ENCODE results near the gene BCAS3.

Gene BCAS3

GRCh38 chr17:60857556-60858080, 180.0 kb downstream of the BCAS3 start:
- Histone ChIP-seq H3F3A (ENCODE audit: control insufficient read depth, insufficient read depth) (no peaks in the 10 kb centered on the region), H4K20me1 (ENCODE audit: control insufficient read depth, insufficient read depth, low read depth, low read length) (no peaks in the 10 kb centered on the region), H3K79me2 (ENCODE audit: control insufficient read depth, low read length) (no peaks in the 10 kb centered on the region), H3K4me1 (ENCODE audit: control insufficient read depth, low read length) (no peaks in the 10 kb centered on the region), H3K27ac (ENCODE audit: low read depth, low read length) (no peak overlapping the region), H3K4me3 (ENCODE audit: low read length) (no peak overlapping the region), H3K4me2 (ENCODE audit: low read length) (no peak overlapping the region), H3K36me3 (ENCODE audit: control insufficient read depth, low read length) (no peaks in the 10 kb centered on the region), H3K27me3 (ENCODE audit: control insufficient read depth, low read length) (no peaks in the 10 kb centered on the region), H3K9me2 (replicated peaks; ENCODE audit: control insufficient read depth, low read length) (no peaks in the 10 kb centered on the region), H3K9me3 (ENCODE audit: control insufficient read depth, insufficient read depth, low read length) (no peaks in the 10 kb centered on the region)
- no peak for TF ChIP-seq CTCF (IDR thresholded peaks at IDR 0.05; ENCODE audit: low read depth, low read length, poor library complexity, severe bottlenecking)
- TF ChIP-seq EZH2phosphoT487 (IDR thresholded peaks at IDR 0.05; ENCODE audit: borderline replicate concordance, low read length) = no peak

GRCh38 chr17:60862482-60862881, 184.8 kb downstream of the BCAS3 start:
- no peaks in the 10 kb centered on the region for H3K79me2 ChIP-seq (ENCODE audit: control insufficient read depth, low read length)
- no peaks in the 10 kb centered on the region for H3K36me3 ChIP-seq (ENCODE audit: control insufficient read depth, low read length)
- 0 out of 2 replicates have a peak, but pooled peaks cover 5% of the 10 kb centered on the region for H3K4me1 ChIP-seq (ENCODE audit: control insufficient read depth, low read length)
- H3F3A ChIP-seq (ENCODE audit: control insufficient read depth, insufficient read depth) = no peaks in the 10 kb centered on the region
- no peaks in the 10 kb centered on the region for H3K9me2 ChIP-seq (replicated peaks; ENCODE audit: control insufficient read depth, low read length)
- peaks cover 4% of the 10 kb centered on the region for H3K27me3 ChIP-seq (ENCODE audit: control insufficient read depth, low read length)
- H3K4me2 ChIP-seq (ENCODE audit: low read length) = no peak overlapping the region
- no peaks in the 10 kb centered on the region for H4K20me1 ChIP-seq (ENCODE audit: control insufficient read depth, insufficient read depth, low read depth, low read length)
- H3K4me3 ChIP-seq (ENCODE audit: low read length) = no peak overlapping the region
- H3K9me3 ChIP-seq (ENCODE audit: control insufficient read depth, insufficient read depth, low read length) = no peaks in the 10 kb centered on the region
- H3K27ac ChIP-seq (ENCODE audit: low read depth, low read length) = no peak overlapping the region
- no peak for TF ChIP-seq CTCF (IDR thresholded peaks at IDR 0.05; ENCODE audit: low read depth, low read length, poor library complexity, severe bottlenecking)
- TF ChIP-seq EZH2phosphoT487 (IDR thresholded peaks at IDR 0.05; ENCODE audit: borderline replicate concordance, low read length) = no peak

GRCh38 chr17:60863892-60864707, 186.4 kb downstream of the BCAS3 start:
- no peaks in the 10 kb centered on the region for H3K36me3 ChIP-seq (ENCODE audit: control insufficient read depth, low read length)
- peaks cover 4% of the 10 kb centered on the region for H3K27me3 ChIP-seq (ENCODE audit: control insufficient read depth, low read length)
- H3K9me3 ChIP-seq (ENCODE audit: control insufficient read depth, insufficient read depth, low read length) = no peaks in the 10 kb centered on the region
- no peak overlapping the region for H3K4me2 ChIP-seq (ENCODE audit: low read length)
- H3K9me2 ChIP-seq (replicated peaks; ENCODE audit: control insufficient read depth, low read length) = no peaks in the 10 kb centered on the region
- H3K4me1 ChIP-seq (ENCODE audit: control insufficient read depth, low read length) = 0 out of 2 replicates have a peak, but pooled peaks cover 5% of the 10 kb centered on the region
- no peak overlapping the region for H3K27ac ChIP-seq (ENCODE audit: low read depth, low read length)
- H4K20me1 ChIP-seq (ENCODE audit: control insufficient read depth, insufficient read depth, low read depth, low read length) = no peaks in the 10 kb centered on the region
- no peaks in the 10 kb centered on the region for H3K79me2 ChIP-seq (ENCODE audit: control insufficient read depth, low read length)
- TF ChIP-seq EZH2phosphoT487 (IDR thresholded peaks at IDR 0.05; ENCODE audit: borderline replicate concordance, low read length) (no peak), CTCF (IDR thresholded peaks at IDR 0.05; ENCODE audit: low read depth, low read length, poor library complexity, severe bottlenecking) (no peak)
- H3K4me3 ChIP-seq (ENCODE audit: low read length) = no peak overlapping the region
- H3F3A ChIP-seq (ENCODE audit: control insufficient read depth, insufficient read depth) = no peaks in the 10 kb centered on the region

All from DOHH2 (cell line).